Left ventricle myocardium inferior (tissue), 1 donor: ENCODE results near the gene MEIS3. TPM values are rescaled to one million over a fixed set of nuclear protein-coding genes. Genes with fewer than 3 reads are reported as not detected.

Source experiments
- DNase-seq: peaks from one replicate; pipeline ENCODE4 v3.0.0-alpha.2; 2020
- H3K27ac ChIP-seq: fragments of 200-600 bp; replicated peaks from 2 replicates; pipeline ENCODE4 v1.8.0; 2021
- H3K27me3 ChIP-seq: fragments of 200-600 bp; 2 replicates; pipeline ENCODE4 v1.8.0; 2021; ENCODE audit warnings: low read depth
- H3K36me3 ChIP-seq: fragments of 200-600 bp; 2 replicates; pipeline ENCODE4 v1.8.0; 2021
- H3K4me1 ChIP-seq: fragments of 200-600 bp; 2 replicates; pipeline ENCODE4 v1.8.0; 2021
- H3K4me3 ChIP-seq: fragments of 200-600 bp; 2 replicates; pipeline ENCODE4 v1.8.0; 2021; ENCODE audit warnings: mild to moderate bottlenecking, moderate library complexity
- H3K9me3 ChIP-seq: fragments of 200-600 bp; replicated peaks from 2 replicates; pipeline ENCODE4 v1.8.0; 2021
- intact Hi-C: fragments of 100-400 bp; cut with micrococcal nuclease; formaldehyde crosslinking; loops from one replicate; pipeline ENCODE4 v1.11.0; 2022
- total RNA-seq: library from RNA; stranded (reverse); fragmentation: NEBNext Ultra II Directional; extraction: Animal tissue kit (Norgen Biotek cat#: 25700); gene quantifications from one replicate; pipeline ENCODE4 v1.2.1, GENCODE V29; 2021
- TF ChIP-seq, protein P1 (sequence below): fragments of 200-600 bp; IDR thresholded peaks from 2 replicates; pipeline ENCODE4 v1.8.0; 2021; ENCODE audit warnings: antibody characterized with exemption, mild to moderate bottlenecking, borderline replicate concordance
- donor health status: DM: no; HTN: yes; CAD: no; lungs with severe emphysema.

The MEIS3 gene
- total RNA-seq, 1 donor from 2014 or later: 3.2 TPM

DNA sequence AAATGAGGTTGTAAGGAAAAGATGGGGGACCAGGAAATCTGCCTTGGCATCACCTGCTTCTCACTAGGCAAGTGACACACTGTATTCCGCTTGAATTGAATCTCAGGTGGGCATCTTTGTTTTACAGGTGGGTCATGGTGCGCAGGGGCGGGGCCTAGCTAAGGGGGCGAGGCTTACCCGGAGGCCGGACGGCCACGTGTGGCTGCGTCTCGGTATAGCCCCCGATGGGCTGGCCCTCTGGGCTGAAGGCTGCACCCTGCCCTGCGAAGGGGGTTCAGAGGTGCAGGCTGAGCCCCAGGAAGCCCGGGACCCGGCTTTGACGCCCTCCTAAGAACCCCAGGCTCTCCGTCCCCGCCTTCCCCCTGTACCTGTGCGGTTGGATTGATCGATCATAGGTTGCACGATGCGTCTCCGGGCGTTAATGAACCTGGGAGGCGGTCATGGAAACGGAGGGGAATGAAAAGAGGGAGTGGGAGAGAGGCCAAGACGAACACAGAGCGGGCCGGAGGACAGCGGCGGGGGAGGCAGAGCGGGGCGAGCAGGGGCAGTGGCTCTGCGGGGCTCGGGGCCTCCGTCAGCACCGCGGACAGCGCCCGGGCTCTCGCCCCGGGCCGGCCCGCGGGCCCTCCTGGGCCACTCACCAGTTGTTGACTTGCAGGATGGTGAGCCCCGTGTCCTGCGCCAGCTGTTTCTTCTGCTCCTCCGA, 12.5 kb downstream of the MEIS3 start:
- Histone ChIP-seq H3K27me3 (peaks cover 95% of the 10 kb centered on the region), H3K4me1 (no peaks in the 10 kb centered on the region), H3K36me3 (no peaks in the 10 kb centered on the region), H3K4me3 (no peak overlapping the region), H3K9me3 (no peaks in the 10 kb centered on the region), H3K27ac (no peak overlapping the region)
- DNase-seq: no peak
- intact Hi-C loops: no loop called here
- TF ChIP-seq, protein P1, sequence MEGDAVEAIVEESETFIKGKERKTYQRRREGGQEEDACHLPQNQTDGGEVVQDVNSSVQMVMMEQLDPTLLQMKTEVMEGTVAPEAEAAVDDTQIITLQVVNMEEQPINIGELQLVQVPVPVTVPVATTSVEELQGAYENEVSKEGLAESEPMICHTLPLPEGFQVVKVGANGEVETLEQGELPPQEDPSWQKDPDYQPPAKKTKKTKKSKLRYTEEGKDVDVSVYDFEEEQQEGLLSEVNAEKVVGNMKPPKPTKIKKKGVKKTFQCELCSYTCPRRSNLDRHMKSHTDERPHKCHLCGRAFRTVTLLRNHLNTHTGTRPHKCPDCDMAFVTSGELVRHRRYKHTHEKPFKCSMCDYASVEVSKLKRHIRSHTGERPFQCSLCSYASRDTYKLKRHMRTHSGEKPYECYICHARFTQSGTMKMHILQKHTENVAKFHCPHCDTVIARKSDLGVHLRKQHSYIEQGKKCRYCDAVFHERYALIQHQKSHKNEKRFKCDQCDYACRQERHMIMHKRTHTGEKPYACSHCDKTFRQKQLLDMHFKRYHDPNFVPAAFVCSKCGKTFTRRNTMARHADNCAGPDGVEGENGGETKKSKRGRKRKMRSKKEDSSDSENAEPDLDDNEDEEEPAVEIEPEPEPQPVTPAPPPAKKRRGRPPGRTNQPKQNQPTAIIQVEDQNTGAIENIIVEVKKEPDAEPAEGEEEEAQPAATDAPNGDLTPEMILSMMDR: no peak

GRCh38 chr19:47405854-47406417, 13.4 kb downstream of the MEIS3 start:
- peaks cover 95% of the 10 kb centered on the region for H3K27me3 ChIP-seq
- TF ChIP-seq, protein P1: no peak
- no peaks in the 10 kb centered on the region for H3K36me3 ChIP-seq
- H3K9me3 ChIP-seq: no peaks in the 10 kb centered on the region
- no peak overlapping the region for H3K4me3 ChIP-seq
- no peak for DNase-seq
- H3K27ac ChIP-seq: no peak overlapping the region
- intact Hi-C loops: no loop called here
- H3K4me1 ChIP-seq: no peaks in the 10 kb centered on the region

DNA sequence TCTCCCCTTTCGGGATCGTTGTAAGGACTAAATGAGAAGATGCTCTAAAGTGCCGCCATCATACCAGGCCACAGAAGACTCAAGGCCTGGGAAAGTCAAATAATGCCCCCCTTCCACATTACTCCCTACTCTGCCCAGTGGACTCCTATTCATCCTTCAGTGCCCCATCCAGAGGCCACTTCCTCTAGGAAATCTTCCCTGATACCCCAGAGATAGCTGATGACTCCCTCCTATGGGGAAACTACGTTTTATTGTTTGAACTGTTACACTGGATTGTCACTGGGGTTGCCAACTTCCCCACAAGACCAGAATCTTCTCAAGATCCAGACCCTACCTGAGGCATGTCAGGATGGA, 14.2 kb downstream of the MEIS3 start:
- TF ChIP-seq, protein P1: no peak
- peaks cover 98% of the 10 kb centered on the region for H3K27me3 ChIP-seq

DNA sequence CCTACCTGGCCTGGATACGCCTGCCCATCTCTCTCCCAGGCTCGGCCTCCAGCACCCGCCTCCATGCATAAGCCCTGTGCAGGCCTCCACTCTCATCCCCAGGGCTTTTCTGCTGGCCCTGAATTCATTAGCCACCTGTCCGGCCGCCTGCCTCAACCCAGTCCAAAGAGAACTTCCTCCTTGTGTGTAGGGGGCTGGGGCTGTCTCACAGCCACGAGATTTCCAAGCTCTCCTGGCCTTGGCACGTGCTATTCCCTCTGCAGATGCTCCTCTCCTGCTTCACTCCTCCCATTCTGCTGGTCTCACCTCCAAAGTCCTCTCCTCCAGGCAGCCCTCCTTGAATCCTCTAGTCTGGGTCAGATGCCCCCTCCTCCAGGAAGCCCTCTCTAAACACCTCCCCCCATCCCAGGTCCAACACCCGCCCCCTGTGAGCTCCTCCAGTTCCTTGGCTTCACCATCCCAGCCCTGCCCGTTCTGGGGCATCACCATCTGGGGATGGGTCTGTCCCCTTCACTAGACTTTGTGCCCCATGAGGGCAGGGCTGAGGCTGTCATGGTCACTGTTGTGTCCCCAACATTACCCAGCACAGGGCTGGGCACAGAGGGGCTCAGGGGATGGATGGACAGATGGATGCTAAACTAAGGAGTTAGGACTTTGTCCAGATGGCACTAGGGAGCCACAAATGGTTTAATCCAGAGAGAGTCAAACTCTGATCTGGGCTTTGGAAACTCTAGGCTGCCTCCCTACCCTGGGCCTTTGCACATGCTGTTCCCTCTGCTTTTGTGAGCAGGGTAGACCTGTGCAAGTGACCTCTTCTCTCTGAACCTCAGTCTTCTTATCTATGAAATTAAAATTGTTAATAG, 14.8 kb downstream of the MEIS3 start:
- no peak overlapping the region for H3K4me3 ChIP-seq
- TF ChIP-seq, protein P1: no peak
- H3K36me3 ChIP-seq: no peaks in the 10 kb centered on the region
- intact Hi-C loops: no loop called here
- H3K9me3 ChIP-seq: no peaks in the 10 kb centered on the region
- DNase-seq: no peak
- no peak overlapping the region for H3K27ac ChIP-seq
- no peaks in the 10 kb centered on the region for H3K4me1 ChIP-seq
- H3K27me3 ChIP-seq: peaks cover 100% of the 10 kb centered on the region

More for the DNA sequence above, 14.2 kb downstream of the MEIS3 start:
- H3K4me3 ChIP-seq: no peak overlapping the region
- no peaks in the 10 kb centered on the region for H3K9me3 ChIP-seq
- intact Hi-C loops: no loop called here
- H3K4me1 ChIP-seq: no peaks in the 10 kb centered on the region
- DNase-seq: no peak
- no peaks in the 10 kb centered on the region for H3K36me3 ChIP-seq
- no peak overlapping the region for H3K27ac ChIP-seq

- intact Hi-C loops: no loop called here
Observed at GRCh38 chr19:47402504-47402903, 16.8 kb downstream of the MEIS3 start.

More at GRCh38 chr19:47402504-47402903, 16.8 kb downstream of the MEIS3 start:
- peaks cover 90% of the 10 kb centered on the region for H3K27me3 ChIP-seq
- no peak overlapping the region for H3K27ac ChIP-seq
- DNase-seq: no peak
- H3K36me3 ChIP-seq: no peaks in the 10 kb centered on the region
- H3K9me3 ChIP-seq: no peaks in the 10 kb centered on the region
- H3K4me1 ChIP-seq: no peaks in the 10 kb centered on the region
- H3K4me3 ChIP-seq: no peak overlapping the region
- TF ChIP-seq, protein P1: no peak
